ENCODE measurements around the gene ZRANB1.
"Not testable (repeated sequence)": the region's sequence is repeated elsewhere in the genome, so short reads cannot be mapped to it uniquely, and the experiment has no call there.

ZRANB1 gene

GRCh38 chr10:124903111-124903510 is 38.8 kb upstream of the ZRANB1 start:
- no peak for TF ChIP-seq CTCF (IDR thresholded peaks at IDR 0.05; ENCODE audit: low read depth, low read length)
- H3K4me3 ChIP-seq (ENCODE audit: low read depth, low read length) = no peak overlapping the region

DNA sequence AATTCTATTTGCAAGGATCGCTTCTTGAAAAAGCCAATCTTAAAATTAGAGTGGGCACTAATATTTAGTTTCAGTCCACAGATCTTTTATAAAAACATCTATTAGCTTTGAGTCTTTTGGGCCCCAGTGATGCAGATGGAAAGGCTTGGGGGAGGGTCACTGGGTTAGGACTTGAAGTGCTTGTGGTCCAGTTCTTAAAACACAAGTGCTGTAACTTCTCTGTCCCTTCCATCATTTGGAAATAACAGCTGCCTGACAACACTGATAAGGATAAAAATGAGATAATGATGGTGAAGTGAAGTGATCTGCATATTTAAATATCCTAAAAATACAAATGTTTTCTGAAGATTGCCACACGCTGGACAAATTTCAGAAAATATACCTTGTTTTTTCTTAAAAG is 37.1 kb upstream of the ZRANB1 start:
- TF ChIP-seq CTCF (IDR thresholded peaks at IDR 0.05; ENCODE audit: low read depth, low read length) = no peak
- no peak overlapping the region for H3K4me3 ChIP-seq (ENCODE audit: low read depth, low read length)

DNA sequence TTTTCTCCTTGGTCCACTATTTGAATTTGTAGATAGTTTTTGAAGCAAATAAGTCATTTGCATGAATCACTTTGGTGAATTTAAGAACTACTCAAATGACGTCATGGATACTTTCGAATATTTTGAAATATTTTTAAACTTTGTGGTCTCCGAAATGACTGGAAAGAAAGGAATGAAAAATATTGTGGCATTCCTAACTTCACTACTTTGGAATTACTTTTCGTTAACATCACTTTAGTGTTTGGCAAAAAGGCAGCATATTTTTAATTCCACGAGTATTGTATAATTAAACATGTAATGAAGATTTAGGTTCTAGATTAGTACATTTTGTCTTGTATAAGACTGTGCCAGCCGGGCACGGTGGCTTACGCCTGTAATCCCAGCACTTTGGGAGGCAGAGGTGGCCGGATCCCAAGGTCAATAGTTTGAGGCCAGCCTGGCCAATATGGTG is 35.3 kb upstream of the ZRANB1 start:
- no peak overlapping the region for H3K4me3 ChIP-seq (ENCODE audit: low read depth, low read length)
- no peak for TF ChIP-seq CTCF (IDR thresholded peaks at IDR 0.05; ENCODE audit: low read depth, low read length)

GRCh38 chr10:124909563-124909962 is 32.4 kb upstream of the ZRANB1 start:
- TF ChIP-seq CTCF (IDR thresholded peaks at IDR 0.05; ENCODE audit: low read depth, low read length) = no peak
- H3K4me3 ChIP-seq (ENCODE audit: low read depth, low read length) = no peak overlapping the region

DNA sequence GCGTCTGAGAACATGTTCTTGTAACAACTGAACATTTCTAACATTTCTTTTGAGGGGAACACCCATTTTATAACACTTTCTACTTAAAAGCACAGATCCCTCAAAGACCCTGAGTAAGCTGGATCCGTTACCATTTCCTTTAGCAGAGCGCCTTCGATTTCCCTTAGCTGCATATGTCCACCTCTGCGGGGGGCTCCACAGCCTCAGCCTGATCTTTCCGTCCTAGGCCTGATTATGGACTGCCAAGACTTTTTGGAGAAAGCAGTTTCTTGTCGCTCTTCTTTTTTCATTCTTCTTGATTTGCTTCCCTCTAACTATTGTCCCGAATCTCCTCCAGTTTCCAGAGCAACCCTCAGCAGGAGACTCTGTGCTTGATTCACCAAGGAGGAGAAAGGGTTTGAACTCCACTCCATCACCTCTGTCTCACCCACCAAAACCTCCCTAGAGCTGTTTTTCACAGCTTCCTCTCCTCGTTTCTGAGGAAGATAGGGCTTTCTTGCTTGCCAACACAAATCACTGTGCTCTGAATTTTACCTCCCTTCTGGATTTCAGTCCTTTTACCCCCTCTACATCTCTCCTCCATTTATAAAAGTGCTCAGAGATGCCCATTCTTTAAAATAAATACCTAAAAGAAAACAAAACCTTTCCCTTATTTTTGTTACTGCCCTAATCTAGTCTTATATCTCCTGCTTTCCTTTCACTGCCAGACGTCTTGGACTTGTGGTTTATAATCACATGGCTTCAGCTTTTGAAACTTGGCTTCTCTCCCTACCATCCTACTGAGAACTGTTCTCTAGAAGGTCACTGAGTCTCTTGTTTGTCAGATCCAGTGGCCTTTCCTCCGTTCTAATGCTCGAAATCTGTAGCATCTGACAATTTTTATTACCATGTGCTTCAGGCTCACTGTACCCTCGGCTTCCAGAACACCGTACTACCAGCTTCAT is 30.5 kb upstream of the ZRANB1 start:
- H3K4me3 ChIP-seq (ENCODE audit: low read depth, low read length) = no peak overlapping the region
- no peak for TF ChIP-seq CTCF (IDR thresholded peaks at IDR 0.05; ENCODE audit: low read depth, low read length)

GRCh38 chr10:124912101-124912886 is 29.6 kb upstream of the ZRANB1 start:
- no peak for TF ChIP-seq CTCF (IDR thresholded peaks at IDR 0.05; ENCODE audit: low read depth, low read length)
- H3K4me3 ChIP-seq (ENCODE audit: low read depth, low read length) = no peak overlapping the region

DNA sequence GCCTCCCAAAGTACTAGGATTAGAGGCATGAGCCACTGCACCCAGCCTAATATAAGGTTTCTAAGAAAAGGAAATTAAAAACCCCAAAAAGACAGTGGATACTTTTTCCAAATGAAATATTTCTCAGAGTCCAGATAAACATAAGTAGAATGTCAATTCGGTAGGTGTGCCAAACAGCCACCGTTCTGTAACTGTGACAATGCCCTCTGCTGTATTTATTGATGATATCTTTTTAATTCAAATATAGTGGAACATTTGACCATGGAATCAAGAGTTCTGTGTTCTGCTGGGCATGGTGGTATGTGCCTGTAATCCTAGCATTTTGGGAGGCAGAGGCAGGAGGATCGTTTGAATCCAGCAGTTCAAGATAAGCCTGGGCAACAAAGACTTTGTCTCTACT is 28.8 kb upstream of the ZRANB1 start:
- no peak for TF ChIP-seq CTCF (IDR thresholded peaks at IDR 0.05; ENCODE audit: low read depth, low read length)

DNA sequence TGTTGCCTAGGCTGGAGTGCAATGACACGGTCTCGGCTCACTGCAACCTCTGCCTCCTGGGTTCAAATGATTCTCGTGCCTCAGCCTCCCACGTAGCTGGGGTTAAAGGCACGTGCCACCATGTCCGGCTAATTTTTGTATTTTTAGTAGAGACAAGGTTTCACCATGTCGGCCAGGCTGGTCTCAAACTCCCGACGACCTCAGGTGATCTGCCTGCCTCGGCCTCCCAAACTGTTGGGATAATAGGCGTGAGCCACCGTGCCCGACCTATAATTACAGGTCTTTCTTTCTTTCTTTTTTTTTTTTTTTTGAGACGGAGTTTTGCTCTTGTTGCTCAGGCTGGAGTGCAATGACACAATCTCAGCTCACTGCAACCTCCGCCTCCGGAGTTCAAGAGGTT is 27.5 kb upstream of the ZRANB1 start:
- H3K4me3 ChIP-seq (ENCODE audit: low read depth, low read length) = not testable (repeated sequence)

More for the DNA sequence above, 28.8 kb upstream of the ZRANB1 start:
- no peak overlapping the region for H3K4me3 ChIP-seq (ENCODE audit: low read depth, low read length)

Measured in WI38 (cell line).